DOHH2 (cell line): ENCODE measurements around the gene NCF4.

Experiments
- H3F3A ChIP-seq: fragments of 200-600 bp; sonication (generic), shearing (Covaris generic); 2 replicates; pipeline ENCODE4 v1.6.0; 2016; ENCODE audit warnings: antibody characterized with exemption, mild to moderate bottlenecking; ENCODE audit not compliant: control insufficient read depth, insufficient read depth
- H3K27ac ChIP-seq: fragments of 200-600 bp; sonication (generic); 2 replicates; pipeline ENCODE4 v1.5.1; 2014; ENCODE audit warnings: low read depth, mild to moderate bottlenecking, low read length, moderate library complexity
- H3K27me3 ChIP-seq: fragments of 200-600 bp; sonication (generic); 2 replicates; pipeline ENCODE4 v1.6.1; 2014; ENCODE audit warnings: mild to moderate bottlenecking, low read length, mixed read lengths; ENCODE audit not compliant: control insufficient read depth
- H3K36me3 ChIP-seq: fragments of 200-600 bp; sonication (generic); 2 replicates; pipeline ENCODE4 v1.6.1; 2014; ENCODE audit warnings: mild to moderate bottlenecking, low read length, moderate library complexity, mixed read lengths; ENCODE audit not compliant: control insufficient read depth
- H3K4me1 ChIP-seq: fragments of 200-600 bp; sonication (generic); 2 replicates; pipeline ENCODE4 v1.6.1; 2014; ENCODE audit warnings: mild to moderate bottlenecking, low read length, mixed read lengths; ENCODE audit not compliant: control insufficient read depth
- H3K4me2 ChIP-seq: fragments of 200-600 bp; sonication (generic); 2 replicates; pipeline ENCODE4 v1.6.0; 2014; ENCODE audit warnings: mild to moderate bottlenecking, low read length, moderate library complexity
- H3K4me3 ChIP-seq: fragments of 200-600 bp; sonication (generic); 2 replicates; pipeline ENCODE4 v1.5.1; 2014; ENCODE audit warnings: mild to moderate bottlenecking, low read length, mixed read lengths
- H3K79me2 ChIP-seq: fragments of 200-600 bp; sonication (generic); 2 replicates; pipeline ENCODE4 v1.6.1; 2014; ENCODE audit warnings: mild to moderate bottlenecking, low read length, mixed read lengths; ENCODE audit not compliant: control insufficient read depth
- H3K9me2 ChIP-seq: fragments of 200-600 bp; sonication (generic); replicated peaks from 2 replicates; pipeline ENCODE4 v1.6.1; 2014; ENCODE audit warnings: mild to moderate bottlenecking, low read length, mixed read lengths; ENCODE audit not compliant: control insufficient read depth
- H3K9me3 ChIP-seq: fragments of 200-600 bp; sonication (generic); 2 replicates; pipeline ENCODE4 v1.6.1; 2014; ENCODE audit warnings: antibody characterized with exemption, low read length, mixed read lengths; ENCODE audit not compliant: control insufficient read depth, insufficient read depth
- H4K20me1 ChIP-seq: fragments of 200-600 bp; sonication (generic); 2 replicates; pipeline ENCODE4 v1.6.0; 2014; ENCODE audit warnings: low read depth, mild to moderate bottlenecking, antibody characterized with exemption, low read length, moderate library complexity; ENCODE audit not compliant: control insufficient read depth, insufficient read depth
- EZH2phosphoT487 ChIP-seq: fragments of 200-600 bp; sonication (generic); IDR thresholded peaks from 2 replicates; pipeline ENCODE4 v1.6.1; 2017; ENCODE audit warnings: borderline replicate concordance, mild to moderate bottlenecking, antibody characterized with exemption, low read length, moderate library complexity, mixed read lengths
- TF ChIP-seq, protein P1 (sequence below): fragments of 200-600 bp; sonication (generic); IDR thresholded peaks from one replicate; pipeline ENCODE4 v1.5.1; 2014; ENCODE audit warnings: antibody characterized with exemption, mild to moderate bottlenecking, low read depth, low read length; ENCODE audit not compliant: poor library complexity, severe bottlenecking

NCF4 gene

DNA sequence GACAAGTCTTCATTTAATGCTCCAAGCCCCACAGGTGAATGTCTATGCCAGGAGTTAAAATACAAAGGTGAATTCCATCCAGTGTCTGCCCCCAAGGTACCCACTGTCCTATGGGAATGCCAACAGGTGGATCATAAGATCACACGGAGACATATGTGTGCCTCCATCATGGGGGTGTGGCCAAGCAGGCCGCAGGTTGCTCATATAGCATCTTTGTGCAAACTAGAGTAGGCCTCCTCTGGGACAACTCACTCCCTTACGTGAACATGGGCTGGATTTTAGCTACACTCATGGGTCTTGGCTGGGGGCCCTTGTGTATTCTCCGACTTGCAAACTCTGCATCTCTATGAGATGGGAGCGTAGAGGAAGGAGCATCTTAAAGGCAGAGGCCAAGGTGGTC is 6.9 kb downstream of the NCF4 start:
- H3K9me2 ChIP-seq = no peaks in the 10 kb centered on the region
- TF ChIP-seq, protein P1, sequence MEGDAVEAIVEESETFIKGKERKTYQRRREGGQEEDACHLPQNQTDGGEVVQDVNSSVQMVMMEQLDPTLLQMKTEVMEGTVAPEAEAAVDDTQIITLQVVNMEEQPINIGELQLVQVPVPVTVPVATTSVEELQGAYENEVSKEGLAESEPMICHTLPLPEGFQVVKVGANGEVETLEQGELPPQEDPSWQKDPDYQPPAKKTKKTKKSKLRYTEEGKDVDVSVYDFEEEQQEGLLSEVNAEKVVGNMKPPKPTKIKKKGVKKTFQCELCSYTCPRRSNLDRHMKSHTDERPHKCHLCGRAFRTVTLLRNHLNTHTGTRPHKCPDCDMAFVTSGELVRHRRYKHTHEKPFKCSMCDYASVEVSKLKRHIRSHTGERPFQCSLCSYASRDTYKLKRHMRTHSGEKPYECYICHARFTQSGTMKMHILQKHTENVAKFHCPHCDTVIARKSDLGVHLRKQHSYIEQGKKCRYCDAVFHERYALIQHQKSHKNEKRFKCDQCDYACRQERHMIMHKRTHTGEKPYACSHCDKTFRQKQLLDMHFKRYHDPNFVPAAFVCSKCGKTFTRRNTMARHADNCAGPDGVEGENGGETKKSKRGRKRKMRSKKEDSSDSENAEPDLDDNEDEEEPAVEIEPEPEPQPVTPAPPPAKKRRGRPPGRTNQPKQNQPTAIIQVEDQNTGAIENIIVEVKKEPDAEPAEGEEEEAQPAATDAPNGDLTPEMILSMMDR = no peak
- no peak for TF ChIP-seq EZH2phosphoT487
- H3K27ac ChIP-seq = no peak overlapping the region
- H3F3A ChIP-seq = no peaks in the 10 kb centered on the region; the same call in 1 of the 2 replicates
- no peak overlapping the region for H3K4me2 ChIP-seq
- peaks cover 72% of the 10 kb centered on the region for H3K36me3 ChIP-seq
- H3K27me3 ChIP-seq = no peaks in the 10 kb centered on the region
- no peaks in the 10 kb centered on the region for H3K9me3 ChIP-seq
- no peaks in the 10 kb centered on the region for H4K20me1 ChIP-seq
- peaks cover 9% of the 10 kb centered on the region for H3K4me1 ChIP-seq
- peaks cover 8% of the 10 kb centered on the region for H3K79me2 ChIP-seq
- H3K4me3 ChIP-seq = no peak overlapping the region

DNA sequence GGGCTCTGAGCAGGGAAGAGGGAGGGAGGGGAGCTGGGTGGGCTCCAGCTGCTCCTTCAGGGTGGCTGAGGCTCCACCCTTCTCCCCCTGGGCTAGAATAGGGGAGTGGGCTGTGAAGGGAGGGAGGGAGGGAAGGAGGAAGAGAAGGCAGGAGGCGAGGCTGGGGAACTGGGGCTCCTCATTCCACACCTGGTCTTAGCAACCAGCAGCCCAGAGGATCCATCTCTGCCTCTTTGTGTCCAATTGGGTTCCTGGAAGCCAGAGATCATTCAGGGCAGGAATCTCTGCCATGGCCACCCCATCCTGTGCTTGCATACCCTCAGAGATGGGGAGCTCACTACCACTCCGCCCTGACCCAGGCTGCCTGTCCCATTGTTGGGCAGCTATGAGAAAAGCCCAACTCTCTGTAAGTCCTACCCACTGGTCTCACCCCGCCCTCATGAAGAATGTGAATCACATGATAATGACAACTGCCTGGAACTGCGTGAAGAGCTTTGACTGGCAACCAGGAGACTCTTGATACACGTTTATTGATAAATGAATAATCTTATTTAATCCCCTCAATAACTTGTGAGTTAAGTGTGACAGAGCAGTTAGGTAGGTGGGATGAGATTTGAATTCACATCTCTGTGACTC is 7.9 kb downstream of the NCF4 start:
- H3K4me2 ChIP-seq = no peak overlapping the region

DNA sequence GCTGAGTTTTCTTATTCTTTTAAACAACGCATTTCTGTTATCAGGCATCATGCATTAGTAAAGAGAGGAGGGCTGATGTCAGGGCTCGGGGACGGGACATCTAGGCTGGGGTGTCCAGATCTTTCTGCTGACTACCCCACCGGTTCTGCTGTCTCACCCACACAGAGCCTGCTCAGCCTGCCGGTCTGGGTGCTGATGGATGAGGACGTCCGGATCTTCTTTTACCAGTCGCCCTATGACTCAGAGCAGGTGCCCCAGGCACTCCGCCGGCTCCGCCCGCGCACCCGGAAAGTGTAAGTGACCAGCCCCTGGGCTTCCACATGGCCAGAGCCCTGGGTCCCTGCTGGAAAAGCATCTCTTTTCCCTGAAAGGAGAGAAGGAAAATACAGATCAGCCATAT is 9.4 kb downstream of the NCF4 start:
- Histone ChIP-seq H3F3A (no peaks in the 10 kb centered on the region), H3K9me3 (no peaks in the 10 kb centered on the region), H3K27ac (no peak overlapping the region), H3K79me2 (no peaks in the 10 kb centered on the region), H4K20me1 (no peaks in the 10 kb centered on the region), H3K4me2 (no peak overlapping the region), H3K27me3 (no peaks in the 10 kb centered on the region), H3K9me2 (no peaks in the 10 kb centered on the region), H3K4me3 (no peak overlapping the region), H3K36me3 (peaks cover 74% of the 10 kb centered on the region), H3K4me1 (peaks cover 3% of the 10 kb centered on the region; the same call in 1 of the 2 replicates)
- TF ChIP-seq, protein P1 = no peak

More for the DNA sequence above, 7.9 kb downstream of the NCF4 start:
- no peak overlapping the region for H3K4me3 ChIP-seq
- H3K27ac ChIP-seq = no peak overlapping the region
- H3F3A ChIP-seq = no peaks in the 10 kb centered on the region
- peaks cover under 1% of the 10 kb centered on the region for H3K4me1 ChIP-seq
- no peaks in the 10 kb centered on the region for H3K79me2 ChIP-seq
- no peaks in the 10 kb centered on the region for H3K27me3 ChIP-seq
- no peaks in the 10 kb centered on the region for H4K20me1 ChIP-seq
- H3K36me3 ChIP-seq = peaks cover 75% of the 10 kb centered on the region
- no peaks in the 10 kb centered on the region for H3K9me2 ChIP-seq
- no peak for TF ChIP-seq EZH2phosphoT487
- TF ChIP-seq, protein P1 = no peak
- no peaks in the 10 kb centered on the region for H3K9me3 ChIP-seq
